SK-N-SH (cell line): Measurements from ENCODE around the gene GPR18. TPM values are rescaled to one million over a fixed set of nuclear protein-coding genes. Genes with fewer than 3 reads are reported as not detected.

Source experiments
- CTCF ChIA-PET: fragments of 300-600, 350-600 bp; formaldehyde crosslinking; extraction: SDS; loops from one replicate; lab custom pipeline; 2021; lab: Yijun Ruan, JAX
- POLR2A ChIA-PET: fragments of 350-600 bp; sonication (Branson Sonifier 250); formaldehyde crosslinking; extraction: SDS; loops from one replicate; lab custom pipeline; 2020; ENCODE audit warnings: antibody characterized with exemption, inconsistent platforms; lab: Yijun Ruan, JAX
- DNase-seq: peaks from one replicate; pipeline ENCODE4 v3.0.0; 2012
- H2AFZ ChIP-seq: fragments of 200-600 bp; sonication (generic); 2 replicates; pipeline ENCODE4 v1.8.1; 2016; ENCODE audit warnings: antibody characterized with exemption, mild to moderate bottlenecking, low read depth
- H3F3A ChIP-seq: fragments of 200-600 bp; sonication (generic); replicated peaks from 2 replicates; pipeline ENCODE3; 2016; ENCODE audit warnings: antibody characterized with exemption, mild to moderate bottlenecking; ENCODE audit not compliant: insufficient read depth
- H3K27ac ChIP-seq, 2 experiments: fragments of 200-500 bp in 1 of 2; fragments of 200-600 bp in 1 of 2; sonication (Bioruptor generic) in 1 of 2; sonication (generic), shearing (Covaris generic) in 1 of 2; 2 replicates each; pipeline versions ENCODE4 v1.5.1 to v1.6.1; 2014 to 2016; ENCODE audit warnings: low read depth in 2 of 2, inconsistent platforms in 1 of 2, low read length in 1 of 2, mild to moderate bottlenecking in 1 of 2, mixed read lengths in 1 of 2
- H3K27me3 ChIP-seq: fragments of 200-600 bp; sonication (generic), shearing (Covaris generic); 2 replicates; pipeline ENCODE4 v1.6.1; 2016; ENCODE audit warnings: mixed run types; ENCODE audit not compliant: insufficient read depth
- H3K36me3 ChIP-seq, 2 experiments: fragments of 200-500 bp in 1 of 2; fragments of 200-600 bp in 1 of 2; sonication (Bioruptor generic) in 1 of 2; sonication (generic) in 1 of 2; replicated peaks in 1 of 2; 2 replicates each; pipeline versions ENCODE3 to v1.5.1; 2014 to 2016; ENCODE audit warnings: low read length in 1 of 2, mild to moderate bottlenecking in 1 of 2; ENCODE audit not compliant: insufficient read depth in 2 of 2, control insufficient read depth in 1 of 2
- H3K4me1 ChIP-seq, 2 experiments: fragments of 200-500 bp in 1 of 2; fragments of 200-600 bp in 1 of 2; sonication (Bioruptor generic) in 1 of 2; sonication (generic), shearing (Covaris generic) in 1 of 2; 2 replicates each; pipeline versions ENCODE4 v1.5.1 to v1.6.1; 2014 to 2016; ENCODE audit warnings: low read depth in 1 of 2, low read length in 1 of 2, mixed run types in 1 of 2; ENCODE audit not compliant: insufficient read depth in 2 of 2, control insufficient read depth in 1 of 2
- H3K4me2 ChIP-seq: fragments of 200-600 bp; sonication (generic), shearing (Covaris generic); 2 replicates; pipeline ENCODE4 v1.6.1; 2017; ENCODE audit warnings: mixed run types
- H3K4me3 ChIP-seq, 2 experiments: fragments of 200-500 bp in 1 of 2; fragments of 200-600 bp in 1 of 2; sonication (Bioruptor generic) in 1 of 2; sonication (generic), shearing (Covaris generic) in 1 of 2; 2 replicates each; pipeline versions ENCODE4 v1.5.1 to v1.8.1; 2014 to 2016; ENCODE audit warnings: low read depth in 2 of 2, inconsistent platforms in 1 of 2, low read length in 1 of 2, mild to moderate bottlenecking in 1 of 2, mixed read lengths in 1 of 2, moderate library complexity in 1 of 2
- H3K79me2 ChIP-seq: fragments of 200-600 bp; sonication (generic); 2 replicates; pipeline ENCODE4 v1.8.1; 2017; ENCODE audit warnings: mild to moderate bottlenecking; ENCODE audit not compliant: insufficient read depth
- H3K9ac ChIP-seq: fragments of 200-600 bp; sonication (generic); 2 replicates; pipeline ENCODE4 v1.6.1; 2017; ENCODE audit warnings: mixed run types
- H3K9me2 ChIP-seq: fragments of 200-600 bp; sonication (generic); 2 replicates; pipeline ENCODE4 v1.6.1; 2017; ENCODE audit warnings: mixed run types
- H3K9me3 ChIP-seq: fragments of 200-600 bp; sonication (generic); 2 replicates; pipeline ENCODE4 v1.6.1; 2017; ENCODE audit warnings: mixed run types, mild to moderate bottlenecking, moderate library complexity
- H4K20me1 ChIP-seq: fragments of 200-600 bp; sonication (generic); 2 replicates; pipeline ENCODE4 v1.6.1; 2017; ENCODE audit warnings: mild to moderate bottlenecking, mixed run types; ENCODE audit not compliant: insufficient read depth
- FOXM1 ChIP-seq: IDR thresholded peaks from 2 replicates; pipeline ENCODE4 v1.4.0; 2012; ENCODE audit warnings: low read depth, mild to moderate bottlenecking
- GABPA ChIP-seq: IDR thresholded peaks from 2 replicates; pipeline ENCODE4 v1.4.0; 2012; ENCODE audit warnings: low read depth, mild to moderate bottlenecking
- GATA2 ChIP-seq: sonication (generic); formaldehyde crosslinking; IDR thresholded peaks from 2 replicates; pipeline ENCODE4 v1.5.0; 2020; ENCODE audit warnings: mild to moderate bottlenecking, missing genetic modification reagents
- MXI1 ChIP-seq: IDR thresholded peaks from 2 replicates; pipeline ENCODE4 v1.6.1; 2012; ENCODE audit warnings: mild to moderate bottlenecking, low read depth, low read length, improper control_type of control experiment
- NRF1 ChIP-seq: IDR thresholded peaks from 2 replicates; pipeline ENCODE4 v1.6.1; 2012; ENCODE audit warnings: low read depth, mild to moderate bottlenecking, low read length
- PBX3 ChIP-seq: IDR thresholded peaks from 2 replicates; pipeline ENCODE4; 2012
- REST ChIP-seq: IDR thresholded peaks from 2 replicates; pipeline ENCODE4 v1.6.1; 2012; ENCODE audit warnings: mild to moderate bottlenecking, low read depth, low read length, moderate library complexity
- TAF1 ChIP-seq: IDR thresholded peaks from 2 replicates; pipeline ENCODE4 v1.6.1; 2012; ENCODE audit warnings: low read depth, mild to moderate bottlenecking, low read length, moderate library complexity, borderline replicate concordance
- TEAD4 ChIP-seq: IDR thresholded peaks from 2 replicates; pipeline ENCODE4 v1.4.0; 2012; ENCODE audit warnings: mild to moderate bottlenecking, borderline replicate concordance; ENCODE audit not compliant: insufficient read depth
- ZBTB33 ChIP-seq: IDR thresholded peaks from 2 replicates; pipeline ENCODE4 v1.4.0; 2012; ENCODE audit warnings: low read depth, borderline replicate concordance
- WGBS: methylation state at CpG from one replicate; pipeline ENCODE4 v1.1.6; 2017; ENCODE audit warnings: low lambda C conversion rate; 5-methylcytosine and 5-hydroxymethylcytosine counted together
- polyA plus RNA-seq, 3 experiments: library from polyadenylated mRNA; depleted of rRNA; stranded (reverse); fragments of >200 nt; gene quantifications; 2 replicates each; pipeline ENCODE4 v1.2.3, GENCODE V29; 2012

The GPR18 gene
- polyA plus RNA-seq, 1 of the 3 experiments (the other 2 are of a cell fraction) = not detected

GRCh38 chr13:99267927-99268326 lies 9.7 kb upstream of the GPR18 start:
- no peak overlapping the region for H3K9ac ChIP-seq
- H3K4me2 ChIP-seq = no peak overlapping the region
- no peak overlapping the region for H3K4me3 ChIP-seq
- H2AFZ ChIP-seq = no peak overlapping the region
- no peaks in the 10 kb centered on the region for H3K4me1 ChIP-seq
- H3K9me2 ChIP-seq = no peaks in the 10 kb centered on the region
- WGBS = 95% methylated on average over 4 of the region's 4 CpGs
- no peak for TF ChIP-seq FOXM1
- no peak for TF ChIP-seq ZBTB33
- TF ChIP-seq PBX3 = no peak
- TF ChIP-seq TAF1 = no peak
- ChIA-PET CTCF (interaction anchor here (0.6 to 10.4 kb wide), 9 partner anchors 10 to 169 kb away, joined by 3 to 249 read pairs (median 18); partner anchors contain the start of genes GPR18 and UBAC2), POLR2A (no interaction called here)
- H3K36me3 ChIP-seq = peaks cover 3 to 20% of the 10 kb centered on the region in 2 experiments
- DNase-seq = no peak
- H3F3A ChIP-seq = peaks cover 3% of the 10 kb centered on the region
- H3K9me3 ChIP-seq = no peaks in the 10 kb centered on the region
- H4K20me1 ChIP-seq = no peaks in the 10 kb centered on the region
- no peaks in the 10 kb centered on the region for H3K27me3 ChIP-seq
- H3K79me2 ChIP-seq = no peaks in the 10 kb centered on the region
- no peak overlapping the region for H3K27ac ChIP-seq

- no peak overlapping the region for H2AFZ ChIP-seq
- no peak overlapping the region for H3K4me3 ChIP-seq
- 91% methylated on average over 6 of the region's 6 CpGs for WGBS
- peaks cover 5 to 22% of the 10 kb centered on the region in 2 experiments for H3K36me3 ChIP-seq
- no peaks in the 10 kb centered on the region for H3K9me3 ChIP-seq
- no peak overlapping the region for H3K4me2 ChIP-seq
- H3K27ac ChIP-seq = no peak overlapping the region
- CTCF ChIA-PET = interaction anchor here (0.6 to 10.4 kb wide), 13 partner anchors 9 to 385 kb away, joined by 3 to 249 read pairs (median 5); partner anchors contain the start of gene UBAC2
- DNase-seq = no peak
- TF ChIP-seq GATA2 (CRISPR knock-in tag) (no peak), REST (no peak), NRF1 (no peak), TAF1 (no peak), GABPA (no peak), MXI1 (no peak), TEAD4 (no peak)
- TF ChIP-seq, all 33 proteins: peak for 0
- Histone ChIP-seq H3K9me2 (no peaks in the 10 kb centered on the region), H3K4me1 (no peaks in the 10 kb centered on the region), H3F3A (peaks cover 3% of the 10 kb centered on the region), H3K27me3 (no peaks in the 10 kb centered on the region), H3K9ac (no peak overlapping the region), H4K20me1 (no peaks in the 10 kb centered on the region), H3K79me2 (no peaks in the 10 kb centered on the region; the same call in 1 of the 2 replicates)
- POLR2A ChIA-PET = no interaction called here
Measured at GRCh38 chr13:99266827-99267226, 8.6 kb upstream of the GPR18 start.
